IPS-NIHi7 (cell line): ENCODE data around the gene CACNA1E.

Source experiments
- DNase-seq: peaks from one replicate; pipeline ENCODE4 v3.0.0; 2012; ENCODE audit warnings: mixed read lengths; ENCODE audit errors: extremely low spot score

CACNA1E gene

DNA sequence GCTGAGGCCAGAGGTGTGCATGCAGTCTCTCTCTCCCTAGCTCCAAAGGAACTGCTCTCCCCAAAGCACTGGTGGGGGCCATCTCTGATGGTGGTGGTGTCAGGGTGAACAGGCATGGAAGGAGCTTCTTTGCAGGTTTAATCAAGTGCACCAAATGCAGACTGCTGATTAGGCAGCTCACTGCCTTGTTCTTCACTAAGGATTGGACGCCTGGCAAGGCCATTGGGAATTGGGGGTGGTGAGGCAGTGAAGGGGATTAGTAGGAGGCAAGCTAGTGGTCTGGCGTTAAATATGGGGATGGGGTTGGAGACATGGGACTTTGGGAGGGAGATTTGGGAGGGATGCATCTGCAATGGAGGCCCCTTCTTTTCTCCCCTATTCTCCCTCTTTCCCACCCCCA is 1.5 kb downstream of the CACNA1E start:
- no peak for DNase-seq

GRCh38 chr1:181485287-181486097 is 2.2 kb downstream of the CACNA1E start:
- DNase-seq: peak; percentile 81

GRCh38 chr1:181486098-181486420 is 2.7 kb downstream of the CACNA1E start:
- no peak for DNase-seq

DNA sequence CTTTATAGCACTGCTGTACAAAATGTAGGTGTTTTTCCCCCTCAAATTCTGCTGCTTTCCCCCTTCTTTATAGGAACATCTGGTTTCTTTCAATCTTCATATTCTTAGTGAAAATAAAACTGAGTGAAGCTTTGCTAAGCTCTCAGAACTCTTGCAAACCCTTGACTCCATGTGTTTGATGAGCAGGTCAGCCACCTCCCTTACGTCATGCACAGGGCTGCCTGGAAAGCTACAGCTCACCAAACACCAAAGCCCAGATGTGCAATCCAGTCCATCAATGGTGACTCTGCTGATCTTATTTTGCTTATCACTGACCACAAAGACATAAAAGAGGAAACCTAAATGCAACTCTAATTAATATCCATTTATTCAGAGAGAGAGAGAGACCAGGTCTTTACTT is 5.5 kb downstream of the CACNA1E start:
- no peak for DNase-seq

DNA sequence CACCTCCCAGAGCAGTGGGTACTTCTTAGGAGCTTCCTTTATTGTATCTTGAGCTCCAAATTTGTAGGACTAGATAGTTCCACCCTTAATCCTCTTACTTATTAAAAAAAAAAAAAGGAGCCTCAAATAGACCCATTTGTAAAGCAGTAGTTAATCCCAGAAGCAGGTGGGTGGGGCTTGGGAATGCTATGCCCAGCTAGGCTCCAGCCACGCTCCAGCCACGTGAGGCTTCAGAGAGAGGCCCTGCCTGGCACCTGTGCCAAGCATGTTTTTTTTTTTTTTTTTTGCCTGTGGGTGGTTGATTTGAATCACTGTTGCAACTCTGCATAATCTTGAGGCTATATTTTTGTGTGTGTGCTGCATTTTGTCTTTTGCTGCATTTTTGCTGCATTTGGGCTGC is 7.0 kb downstream of the CACNA1E start:
- DNase-seq: no peak

DNA sequence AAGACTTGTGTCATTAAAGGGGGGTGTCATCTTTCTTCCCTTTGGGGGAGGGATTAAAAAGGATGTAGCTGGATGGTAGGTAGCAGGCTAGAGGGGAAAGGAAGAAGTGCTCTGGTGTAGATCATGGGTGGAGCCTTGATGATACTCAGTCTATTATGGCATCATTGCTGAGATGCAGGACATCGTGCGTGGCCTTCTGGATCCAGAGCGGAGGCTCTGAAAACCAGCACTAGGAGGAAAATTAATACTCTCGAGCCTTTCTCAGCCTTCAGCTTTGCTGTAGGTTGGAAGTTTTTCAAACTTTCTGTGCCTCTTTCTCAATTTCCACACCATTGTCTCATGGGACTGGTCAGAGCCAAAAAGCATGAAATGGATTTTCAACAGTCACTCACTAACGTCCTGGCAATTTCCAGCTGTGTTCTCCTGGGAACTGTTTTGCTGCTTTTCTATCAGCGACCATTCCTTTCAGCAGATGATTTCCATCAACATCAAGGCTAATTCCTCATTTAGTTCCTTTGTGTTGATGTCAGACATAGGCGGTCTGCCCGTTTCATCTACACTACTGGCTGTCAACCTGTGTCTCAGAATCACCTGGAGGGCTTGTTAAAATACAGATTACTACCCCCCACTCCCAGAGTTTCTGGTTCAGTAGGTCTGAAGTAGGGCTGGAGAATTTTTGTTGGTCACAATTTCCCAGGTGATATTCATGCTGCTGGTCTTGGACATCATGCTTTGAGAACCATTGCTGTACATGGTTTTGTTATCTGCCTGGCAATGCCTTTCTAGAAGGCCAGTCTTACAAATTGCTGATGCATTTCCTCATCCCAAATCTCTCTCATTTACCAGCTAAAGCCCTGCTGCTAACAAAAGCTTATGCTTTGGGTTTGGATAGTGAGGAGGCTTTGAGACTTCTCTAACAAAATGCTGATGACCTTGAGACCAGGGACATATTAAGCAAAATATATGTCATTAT is 7.7 kb downstream of the CACNA1E start:
- no peak for DNase-seq

- DNase-seq: no peak
Observed at GRCh38 chr1:181493166-181493565, 9.8 kb downstream of the CACNA1E start.

GRCh38 chr1:181493885-181494284 is 10.6 kb downstream of the CACNA1E start:
- no peak for DNase-seq

DNA sequence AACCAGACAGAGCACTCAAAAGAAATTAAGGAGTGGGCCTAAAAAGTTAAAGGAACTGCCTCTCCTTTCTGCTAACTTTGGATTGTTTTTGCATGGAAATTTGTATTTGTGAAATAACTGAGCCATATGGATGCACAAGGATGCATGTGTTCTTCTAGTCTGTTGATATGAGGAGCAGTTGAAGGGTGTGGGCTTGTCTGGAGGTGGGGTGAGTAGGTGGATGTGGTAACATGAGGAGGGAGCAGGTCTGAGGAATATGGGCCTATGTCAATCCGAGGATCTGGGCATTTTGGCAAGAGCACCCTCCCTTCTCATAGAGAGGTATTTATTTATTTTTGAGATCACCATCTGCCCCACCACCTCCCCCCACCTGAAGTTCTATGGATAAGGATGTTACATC is 13.4 kb downstream of the CACNA1E start:
- DNase-seq: no peak

DNA sequence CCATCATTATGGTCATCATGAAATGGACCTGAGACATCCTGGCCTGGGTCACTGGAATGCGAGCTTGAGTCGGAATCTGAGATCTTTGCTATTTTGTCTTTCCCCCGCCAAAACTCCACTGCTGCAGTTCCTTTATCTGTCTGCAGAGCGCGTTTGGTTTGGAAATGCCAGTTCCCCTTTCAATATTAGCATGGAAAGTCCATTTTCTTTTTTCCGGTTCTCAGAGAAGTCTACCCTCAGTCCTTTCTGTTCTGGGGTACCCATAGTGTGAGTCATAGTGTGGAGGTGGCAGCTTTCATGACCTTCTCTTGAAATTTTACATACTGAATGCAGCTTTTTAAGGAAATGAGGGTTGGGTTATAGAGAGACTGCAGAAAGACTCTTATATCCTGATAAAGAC is 14.6 kb downstream of the CACNA1E start:
- peak; percentile 21 for DNase-seq

DNA sequence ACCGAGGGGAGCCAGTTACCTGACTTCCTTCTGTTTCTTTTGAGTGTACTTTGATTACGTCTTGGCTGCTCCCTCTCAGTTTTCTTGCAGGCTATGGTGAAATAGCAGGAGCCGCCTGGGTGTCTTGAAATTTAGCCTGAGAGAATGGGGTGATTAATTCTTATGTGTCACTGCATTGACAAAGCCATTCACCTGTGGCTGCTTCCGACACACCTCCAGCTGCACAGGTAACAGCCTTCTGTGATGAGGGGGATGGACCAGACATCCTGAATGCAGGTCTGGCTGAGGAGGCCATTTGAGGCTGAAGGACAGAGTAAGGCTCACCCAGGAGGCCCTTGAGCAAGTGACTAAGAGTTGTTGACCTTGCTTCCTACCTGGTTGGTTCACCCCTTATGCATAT is 16.5 kb downstream of the CACNA1E start:
- no peak for DNase-seq

- no peak for DNase-seq
Observed at GRCh38 chr1:181500636-181501035, 17.3 kb downstream of the CACNA1E start.

DNA sequence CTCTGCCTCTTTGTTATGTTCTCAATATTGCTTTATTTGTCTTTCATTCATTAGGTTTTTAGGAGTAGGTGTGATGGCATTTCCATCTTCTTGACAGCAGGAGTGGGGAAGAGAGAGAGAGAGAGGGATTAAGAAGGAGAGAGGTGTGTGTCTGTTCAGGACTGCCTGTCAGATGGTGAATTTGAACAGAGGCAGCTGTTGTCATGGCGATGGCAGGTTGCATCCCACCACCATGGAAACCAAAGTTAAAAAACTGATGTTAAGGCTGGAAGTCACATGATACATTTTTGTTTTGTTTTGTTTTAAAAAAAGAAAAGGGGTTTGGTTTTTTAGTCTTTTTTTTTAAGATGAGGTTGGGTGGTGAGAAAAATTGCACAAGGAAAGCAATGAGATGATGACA is 18.3 kb downstream of the CACNA1E start:
- no peak for DNase-seq

DNA sequence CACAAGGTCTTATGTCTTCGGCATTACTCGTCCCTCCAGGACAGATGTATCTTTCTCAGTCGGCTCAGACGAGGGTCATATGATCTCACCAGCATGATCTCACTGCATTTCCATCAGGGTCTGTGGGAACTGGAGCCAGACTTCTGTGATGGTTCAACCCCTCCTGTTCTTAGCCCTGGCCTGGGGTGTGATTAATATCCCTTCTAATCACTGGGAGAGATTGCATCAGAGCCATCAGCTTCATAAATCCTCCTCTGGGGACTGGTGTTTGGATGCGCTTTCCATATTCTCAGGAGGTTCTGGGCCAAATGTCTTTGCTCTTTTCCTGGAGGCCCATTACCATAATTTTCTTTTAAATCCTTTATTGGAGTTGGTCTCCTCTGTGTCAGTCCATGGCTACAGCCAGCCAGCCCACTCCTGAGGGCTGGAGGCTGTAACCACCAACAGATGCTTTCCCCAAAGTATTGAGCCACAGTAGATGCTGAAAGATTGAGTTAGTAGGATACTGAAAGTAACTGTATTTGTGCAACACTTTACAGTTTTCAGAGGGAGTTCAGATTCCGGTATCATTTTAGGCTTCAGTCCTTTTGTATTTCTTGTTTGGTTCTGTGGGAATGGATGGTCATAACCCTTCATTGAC is 20.0 kb downstream of the CACNA1E start:
- no peak for DNase-seq

- DNase-seq: peak; percentile 85
Observed at GRCh38 chr1:181504399-181504842, 21.1 kb downstream of the CACNA1E start.

- DNase-seq: no peak
Observed at GRCh38 chr1:181506563-181507353, 23.4 kb downstream of the CACNA1E start.

DNA sequence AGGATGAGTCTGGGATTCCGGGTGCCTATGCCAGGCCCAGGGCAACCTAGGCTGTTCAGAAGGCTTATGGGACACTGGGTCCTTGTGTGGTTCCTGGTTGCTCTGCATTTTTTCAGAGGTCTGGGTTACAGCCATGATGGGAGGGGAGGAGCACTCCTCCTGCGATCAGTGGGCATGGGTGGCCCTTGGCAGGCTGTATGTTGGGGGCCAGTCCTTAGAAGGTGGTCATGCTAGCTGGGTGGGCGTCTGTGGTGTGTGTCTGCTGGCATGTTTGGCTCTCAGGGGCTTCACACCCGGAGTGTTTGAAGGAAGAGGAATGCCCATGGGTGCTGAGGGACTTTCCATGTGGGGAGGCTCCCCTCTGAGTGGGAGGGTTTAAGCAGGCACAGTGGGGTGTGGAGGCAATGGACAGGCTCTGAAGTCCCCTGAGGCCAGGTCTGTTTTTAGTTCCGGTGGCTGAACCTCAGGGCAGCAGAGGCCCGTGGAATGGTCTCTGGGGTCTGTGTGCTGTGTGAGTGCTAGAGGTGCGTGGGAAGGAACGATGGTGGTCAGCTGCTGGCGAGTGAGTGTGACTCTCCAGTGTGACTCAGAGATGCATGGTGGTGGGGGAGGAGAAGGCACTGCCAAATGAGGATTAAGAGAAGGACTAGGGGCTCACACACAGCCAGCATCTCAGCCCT is 25.3 kb downstream of the CACNA1E start:
- DNase-seq: no peak

DNA sequence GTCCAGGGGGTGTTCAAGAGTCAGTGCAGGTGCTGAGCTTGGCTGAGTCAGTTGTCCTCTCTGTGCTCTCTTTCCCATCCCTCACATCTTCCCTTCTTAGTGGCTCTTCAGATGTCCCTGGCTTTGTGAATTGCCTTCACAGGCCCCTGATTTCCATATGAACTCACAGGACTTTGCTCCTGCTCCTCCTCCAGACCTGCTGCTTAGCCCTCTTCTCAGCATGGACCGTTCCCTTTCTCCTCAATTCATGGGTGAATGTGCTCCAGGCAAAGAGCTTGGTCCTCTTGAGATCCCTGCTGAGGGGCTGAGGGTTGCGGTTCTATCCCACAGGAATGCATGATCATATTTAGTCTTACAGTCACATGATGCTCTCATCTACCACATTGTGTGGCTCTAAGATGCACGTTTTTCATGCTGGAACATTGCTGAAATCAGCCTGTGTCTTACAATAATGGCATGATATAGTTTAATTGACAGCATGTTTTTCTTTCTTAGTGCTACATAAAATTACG is 30.5 kb downstream of the CACNA1E start:
- DNase-seq: no peak

GRCh38 chr1:181514298-181515290 is 31.3 kb downstream of the CACNA1E start:
- DNase-seq: no peak
